Measurements from ENCODE around the gene BCLAF1.

The BCLAF1 gene

GRCh38 chr6:136289579-136290409, at the start of gene BCLAF1:
TSS of gene BCLAF1 (minus strand) at chr6:136289846. CDS start at chr6:136279866, 9,980 bp downstream.
- DNase-seq: peak; percentile 99

- DNase-seq: no peak
These were observed 48.8 kb upstream of the BCLAF1 start for GRCh38 chr6:136338486-136338885.

- no peak for DNase-seq
These were observed 48.0 kb upstream of the BCLAF1 start for GRCh38 chr6:136337606-136338005.

- DNase-seq: no peak
These were observed 47.5 kb upstream of the BCLAF1 start for GRCh38 chr6:136337121-136337520.

- DNase-seq: no peak
These were observed 46.2 kb upstream of the BCLAF1 start for GRCh38 chr6:136335736-136336363.

- no peak for DNase-seq
These were observed 45.2 kb upstream of the BCLAF1 start for GRCh38 chr6:136334853-136335252.

- DNase-seq: no peak
These were observed 44.8 kb upstream of the BCLAF1 start for GRCh38 chr6:136334465-136334846.

GRCh38 chr6:136333824-136334464, 44.3 kb upstream of the BCLAF1 start:
- no peak for DNase-seq

- DNase-seq: no peak
These were observed 41.8 kb upstream of the BCLAF1 start for GRCh38 chr6:136331461-136331860.

- DNase-seq: no peak
These were observed 41.0 kb upstream of the BCLAF1 start for GRCh38 chr6:136330634-136331033.

- DNase-seq: no peak
These were observed 36.5 kb upstream of the BCLAF1 start for GRCh38 chr6:136326038-136326553.

GRCh38 chr6:136324686-136325380, 35.2 kb upstream of the BCLAF1 start:
- DNase-seq: no peak

- DNase-seq: no peak
These were observed 33.9 kb upstream of the BCLAF1 start for GRCh38 chr6:136323431-136324112.

GRCh38 chr6:136319732-136320131, 30.1 kb upstream of the BCLAF1 start:
- DNase-seq: no peak

GRCh38 chr6:136318676-136319075, 29.0 kb upstream of the BCLAF1 start:
- DNase-seq: no peak

- no peak for DNase-seq
These were observed 28.3 kb upstream of the BCLAF1 start for GRCh38 chr6:136317971-136318370.

GRCh38 chr6:136317021-136317694, 27.5 kb upstream of the BCLAF1 start:
- no peak for DNase-seq

- DNase-seq: no peak
These were observed 25.9 kb upstream of the BCLAF1 start for GRCh38 chr6:136315594-136315993.

GRCh38 chr6:136312975-136313374, 23.3 kb upstream of the BCLAF1 start:
- no peak for DNase-seq

GRCh38 chr6:136309729-136310311, 20.2 kb upstream of the BCLAF1 start:
- DNase-seq: no peak

GRCh38 chr6:136309171-136309570, 19.5 kb upstream of the BCLAF1 start:
- no peak for DNase-seq
